HUDEP-2 (cell line): ENCODE data around the gene RCN2.
"Not testable (repeated sequence)": the region's sequence is repeated elsewhere in the genome, so short reads cannot be mapped to it uniquely, and the experiment has no call there.

Experiments used
- DNase-seq, 76 experiments: peaks; one replicate each; lab custom pipeline; 2025; ENCODE audit not compliant: unreplicated experiment in 76 of 76; lab: John Stamatoyannopoulos, UW

The RCN2 gene, protein sequence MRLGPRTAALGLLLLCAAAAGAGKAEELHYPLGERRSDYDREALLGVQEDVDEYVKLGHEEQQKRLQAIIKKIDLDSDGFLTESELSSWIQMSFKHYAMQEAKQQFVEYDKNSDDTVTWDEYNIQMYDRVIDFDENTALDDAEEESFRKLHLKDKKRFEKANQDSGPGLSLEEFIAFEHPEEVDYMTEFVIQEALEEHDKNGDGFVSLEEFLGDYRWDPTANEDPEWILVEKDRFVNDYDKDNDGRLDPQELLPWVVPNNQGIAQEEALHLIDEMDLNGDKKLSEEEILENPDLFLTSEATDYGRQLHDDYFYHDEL

DNA sequence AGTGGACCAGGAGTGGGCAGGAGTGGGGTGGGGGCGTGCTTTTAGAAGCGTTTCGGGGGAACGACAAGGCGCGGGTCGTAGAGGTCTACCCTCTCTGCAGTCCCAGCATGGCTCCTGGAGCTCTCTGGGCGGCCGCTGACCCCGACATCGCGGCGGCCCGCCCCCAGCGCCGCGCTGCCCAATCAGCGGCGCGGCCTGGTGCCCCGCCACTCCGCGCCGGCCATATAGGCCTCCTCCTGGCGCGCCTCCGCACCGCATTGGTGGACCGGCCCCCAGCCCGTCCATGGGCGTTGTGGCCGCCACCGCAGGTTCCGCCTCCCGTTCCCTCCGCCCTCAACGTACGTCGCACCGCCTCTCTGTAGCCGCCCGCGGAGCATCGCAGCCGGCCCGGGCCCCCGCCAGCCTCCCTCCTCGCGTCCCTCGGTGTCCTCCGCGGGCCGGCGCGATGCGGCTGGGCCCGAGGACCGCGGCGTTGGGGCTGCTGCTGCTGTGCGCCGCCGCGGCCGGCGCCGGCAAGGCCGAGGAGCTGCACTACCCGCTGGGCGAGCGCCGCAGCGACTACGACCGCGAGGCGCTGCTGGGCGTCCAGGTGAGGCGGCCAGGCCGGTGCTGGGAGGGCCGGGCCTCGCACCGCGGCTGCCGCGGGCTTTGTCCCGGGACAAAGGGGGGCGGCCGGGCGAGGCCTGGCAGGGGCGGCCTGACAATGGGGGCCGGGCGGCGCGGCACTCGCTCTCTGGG, at the start of gene RCN2:
Gene RCN2 (plus strand): TSS at position 353 of the 738 bp plus-strand sequence. CDS start 93 bp downstream, at position 446.
- DNase-seq: peak in 74 of 76 experiments; percentile 26 to 94 (median 85)

DNA sequence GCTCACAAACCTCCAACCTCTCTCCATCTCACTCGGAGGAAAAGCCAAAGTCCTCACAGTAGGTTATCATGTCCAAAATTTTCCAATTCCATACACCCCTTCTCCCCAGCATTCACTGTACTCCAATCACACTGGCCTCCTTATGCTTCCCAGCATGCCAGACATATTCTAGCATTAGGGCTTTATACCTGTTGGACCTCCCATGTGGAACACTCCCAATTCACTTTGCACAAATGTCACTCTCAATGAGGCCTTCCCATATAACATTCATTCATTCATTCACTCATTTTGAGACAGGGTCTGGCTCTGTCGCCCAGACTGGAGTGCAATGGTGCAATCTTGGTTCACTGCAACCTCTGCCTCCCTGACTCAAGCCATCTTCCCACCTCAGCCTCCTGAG, 46.3 kb upstream of the RCN2 start:
- DNase-seq: no peak

DNA sequence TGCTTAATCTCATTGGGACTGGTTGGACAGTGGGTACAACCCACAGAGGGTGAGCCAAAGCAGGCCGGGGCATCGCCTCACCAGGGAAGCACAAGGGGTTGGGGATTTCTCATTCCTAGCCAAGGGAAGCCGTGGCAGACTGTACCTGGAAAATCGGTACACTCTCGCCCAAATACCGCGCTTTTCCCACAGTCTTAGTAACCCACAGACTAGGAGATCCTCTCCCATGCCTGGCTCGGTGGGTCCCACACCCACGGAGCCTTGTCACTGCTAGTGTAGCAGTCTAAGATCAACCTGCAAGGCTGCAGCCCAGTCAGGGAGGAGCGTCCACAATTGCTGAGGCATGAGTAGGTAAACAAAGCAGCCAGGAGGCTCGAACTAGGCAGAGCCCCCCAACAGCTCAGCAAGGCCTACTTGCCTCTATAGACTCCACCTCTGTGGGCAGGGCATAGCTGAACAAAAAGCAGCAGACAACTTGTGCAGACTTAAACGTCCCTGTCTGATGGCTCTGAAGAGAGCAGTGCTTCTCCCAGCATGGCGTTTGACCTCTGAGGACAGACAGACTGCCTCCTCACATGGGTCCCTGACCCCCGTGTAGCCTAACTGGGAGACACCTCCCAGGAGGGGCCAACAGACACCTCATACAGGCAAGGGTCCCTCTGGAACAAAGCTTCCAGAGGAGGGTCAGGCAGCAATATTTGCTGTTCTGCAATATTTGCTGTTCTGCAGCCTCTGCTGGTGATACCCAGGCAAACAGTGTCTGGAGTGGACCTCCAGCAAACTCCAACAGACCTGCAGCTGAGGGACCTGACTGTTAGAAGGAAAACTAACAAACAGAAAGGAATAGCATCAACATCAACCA, 44.0 kb upstream of the RCN2 start:
- DNase-seq: not testable (repeated sequence)

DNA sequence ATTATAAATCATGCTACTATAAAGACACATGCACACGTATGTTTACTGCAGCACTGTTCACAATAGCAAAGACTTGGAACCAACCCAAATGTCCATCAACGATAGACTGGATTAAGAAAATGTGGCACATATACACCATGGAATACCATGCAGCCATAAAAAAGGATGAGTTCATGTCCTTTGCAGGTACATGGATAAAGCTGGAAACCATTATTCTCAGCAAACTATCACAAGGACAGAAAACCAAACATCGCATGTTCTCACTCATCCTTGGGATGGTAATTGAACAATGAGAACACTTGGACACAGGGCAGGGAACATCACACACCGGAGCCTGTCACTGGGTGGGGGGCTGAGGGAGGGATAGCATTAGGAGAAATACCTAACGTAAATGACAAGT, 38.7 kb upstream of the RCN2 start:
- not testable (repeated sequence) for DNase-seq

DNA sequence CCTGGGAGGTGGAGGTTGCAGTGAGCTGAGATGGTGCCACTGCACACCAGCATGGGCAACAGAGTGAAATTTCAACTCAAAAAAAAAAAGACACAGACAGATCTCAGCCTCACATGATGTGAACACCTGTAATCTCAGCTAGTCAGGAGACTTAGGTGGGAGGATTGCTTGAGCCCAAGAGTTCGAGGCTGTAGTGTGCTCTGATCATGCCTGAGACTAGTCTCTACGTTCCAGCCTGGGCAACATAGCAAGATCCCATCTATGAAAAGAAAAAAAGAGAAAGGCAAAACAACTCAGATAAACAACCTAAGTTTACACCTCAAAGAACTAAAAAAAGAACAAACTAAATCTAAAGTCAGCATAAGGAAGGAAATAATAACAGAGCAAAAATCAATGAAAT, 37.4 kb upstream of the RCN2 start:
- no peak for DNase-seq

DNA sequence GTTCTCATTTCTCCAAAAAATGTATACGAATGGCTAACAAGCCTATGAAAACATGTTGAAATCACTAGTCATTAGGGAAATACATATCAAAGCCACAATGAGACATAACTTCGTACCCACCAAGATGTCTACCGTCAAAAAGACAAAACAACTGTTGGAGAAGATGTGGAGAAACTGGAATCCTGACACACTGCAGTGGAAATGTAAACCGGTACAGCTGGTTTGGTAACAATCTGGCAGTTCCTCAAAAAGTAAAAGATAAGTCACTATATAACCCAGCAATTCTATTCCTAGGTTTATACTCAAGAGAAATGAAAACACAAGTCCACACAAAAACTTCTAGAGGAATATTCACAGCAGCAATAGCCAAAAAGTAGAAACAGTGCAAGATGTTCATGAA, 33.4 kb upstream of the RCN2 start:
- DNase-seq: no peak

DNA sequence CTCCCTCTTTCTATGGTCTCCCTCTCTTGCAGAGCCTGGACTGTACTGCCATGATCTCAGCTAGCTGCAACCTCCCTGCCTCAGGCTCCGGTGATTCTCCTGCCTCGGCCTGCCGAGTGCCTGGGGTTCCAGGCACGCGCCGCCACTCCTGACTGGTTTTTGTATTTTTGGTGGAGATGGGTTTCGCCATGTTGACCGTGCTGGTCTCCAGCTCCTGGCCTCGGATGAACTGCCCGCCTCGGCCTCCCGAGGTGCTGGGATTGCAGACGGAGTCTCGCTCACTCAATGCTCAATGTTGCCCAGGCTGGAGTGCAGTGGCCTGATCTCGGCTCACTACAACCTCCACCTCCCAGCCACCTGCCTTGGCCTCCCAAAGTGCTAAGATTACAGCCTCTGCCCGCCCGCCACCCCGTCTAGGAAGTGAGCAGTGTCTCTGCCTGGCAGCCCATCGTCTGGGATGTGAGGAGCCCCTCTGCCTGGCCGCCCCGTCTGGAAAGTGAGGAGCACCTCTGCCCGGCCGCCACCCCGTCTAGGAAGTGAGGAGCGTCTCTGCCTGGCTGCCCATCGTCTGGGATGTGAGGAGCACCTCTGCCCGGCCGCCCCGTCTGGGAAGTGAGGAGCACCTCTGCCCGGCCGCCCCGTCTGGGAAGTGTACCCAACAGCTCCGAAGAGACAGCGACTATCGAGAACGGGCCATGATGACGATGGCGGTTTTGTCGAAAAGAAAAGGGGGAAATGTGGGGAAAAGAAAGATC, 32.2 kb upstream of the RCN2 start:
- DNase-seq: not testable (repeated sequence)

DNA sequence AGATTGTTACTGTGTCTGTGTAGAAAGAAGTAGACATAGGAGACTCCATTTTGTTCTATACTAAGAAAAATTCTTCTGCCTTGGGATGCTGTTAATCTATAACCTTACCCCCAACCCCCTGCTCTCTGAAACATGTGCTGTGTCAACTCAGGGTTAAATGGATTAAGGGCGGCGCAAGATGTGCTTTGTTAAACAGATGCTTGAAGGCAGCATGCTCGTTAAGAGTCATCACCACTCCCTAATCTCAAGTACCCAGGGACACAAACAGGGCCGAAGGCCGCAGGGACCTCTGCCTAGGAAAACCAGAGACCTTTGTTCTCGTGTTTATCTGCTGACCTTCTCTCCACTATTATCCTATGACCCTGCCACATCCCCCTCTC, 31.6 kb upstream of the RCN2 start:
- not testable (repeated sequence) for DNase-seq

DNA sequence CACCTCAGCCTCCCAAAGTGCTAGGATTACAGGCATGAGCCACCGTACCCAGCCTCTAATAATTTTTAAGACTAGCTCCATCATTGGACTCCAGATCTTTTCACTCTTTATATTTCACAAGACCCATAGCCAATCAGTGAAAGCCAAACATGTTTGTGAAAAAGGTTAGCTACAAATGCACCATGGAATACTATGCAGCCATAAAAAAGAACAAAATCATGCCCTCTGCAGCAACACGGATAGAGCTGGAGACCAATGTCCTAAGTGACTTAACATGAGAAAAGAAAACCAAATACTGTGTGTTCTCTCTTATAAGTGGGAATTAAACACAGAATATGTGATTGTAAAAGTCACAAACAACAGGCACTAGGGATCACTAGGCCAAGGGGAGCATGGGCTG, 29.6 kb upstream of the RCN2 start:
- DNase-seq: no peak

DNA sequence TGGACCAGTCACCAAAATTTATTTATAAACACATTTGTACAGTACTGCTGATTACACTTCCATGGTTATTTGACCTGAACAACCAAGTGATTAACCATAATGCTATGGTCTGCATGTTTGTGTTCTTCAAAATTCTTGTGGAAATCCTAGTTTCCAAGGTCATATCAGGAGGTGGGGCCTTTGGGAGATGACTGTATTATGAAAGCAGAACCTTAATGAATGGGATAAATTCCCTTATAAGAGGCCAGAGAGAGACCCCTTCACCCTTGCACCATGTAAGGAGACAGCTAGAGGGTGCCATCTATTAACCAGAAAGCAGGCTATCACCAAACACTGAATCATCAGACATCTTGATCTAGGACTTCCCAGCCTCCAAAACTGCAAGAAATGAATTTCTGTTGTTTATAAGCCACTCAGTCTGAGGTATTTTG, 28.3 kb upstream of the RCN2 start:
- DNase-seq: peak in 7 of 76 experiments; percentile 1 to 26 (median 14)

DNA sequence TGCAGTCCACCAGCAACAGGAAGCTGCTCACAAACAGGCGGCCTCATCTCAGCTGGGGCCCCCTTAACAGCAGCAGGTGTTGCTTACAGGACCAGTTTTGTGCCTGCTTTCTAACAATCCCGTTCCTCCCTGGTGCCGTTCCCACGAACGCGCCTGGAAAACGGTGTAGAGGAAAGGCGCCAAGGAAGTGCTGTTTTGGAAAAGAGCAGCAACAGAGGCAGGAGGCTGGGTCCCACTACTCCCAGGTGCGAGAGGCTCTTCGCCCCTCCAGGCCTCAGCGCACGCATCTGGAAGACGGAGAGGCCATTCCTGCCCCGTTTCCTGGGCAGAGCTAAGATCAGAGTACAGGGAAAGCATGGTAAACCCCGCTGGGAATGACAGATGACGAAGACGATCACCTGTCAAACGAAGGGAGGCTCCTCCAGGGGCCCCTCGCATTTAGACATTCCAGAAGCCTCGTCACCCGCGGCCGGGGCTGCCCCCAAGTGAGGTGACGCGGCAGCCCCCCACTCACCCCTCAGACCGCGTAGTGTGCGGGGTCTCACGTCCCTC, 27.0 kb upstream of the RCN2 start:
- no peak for DNase-seq

DNA sequence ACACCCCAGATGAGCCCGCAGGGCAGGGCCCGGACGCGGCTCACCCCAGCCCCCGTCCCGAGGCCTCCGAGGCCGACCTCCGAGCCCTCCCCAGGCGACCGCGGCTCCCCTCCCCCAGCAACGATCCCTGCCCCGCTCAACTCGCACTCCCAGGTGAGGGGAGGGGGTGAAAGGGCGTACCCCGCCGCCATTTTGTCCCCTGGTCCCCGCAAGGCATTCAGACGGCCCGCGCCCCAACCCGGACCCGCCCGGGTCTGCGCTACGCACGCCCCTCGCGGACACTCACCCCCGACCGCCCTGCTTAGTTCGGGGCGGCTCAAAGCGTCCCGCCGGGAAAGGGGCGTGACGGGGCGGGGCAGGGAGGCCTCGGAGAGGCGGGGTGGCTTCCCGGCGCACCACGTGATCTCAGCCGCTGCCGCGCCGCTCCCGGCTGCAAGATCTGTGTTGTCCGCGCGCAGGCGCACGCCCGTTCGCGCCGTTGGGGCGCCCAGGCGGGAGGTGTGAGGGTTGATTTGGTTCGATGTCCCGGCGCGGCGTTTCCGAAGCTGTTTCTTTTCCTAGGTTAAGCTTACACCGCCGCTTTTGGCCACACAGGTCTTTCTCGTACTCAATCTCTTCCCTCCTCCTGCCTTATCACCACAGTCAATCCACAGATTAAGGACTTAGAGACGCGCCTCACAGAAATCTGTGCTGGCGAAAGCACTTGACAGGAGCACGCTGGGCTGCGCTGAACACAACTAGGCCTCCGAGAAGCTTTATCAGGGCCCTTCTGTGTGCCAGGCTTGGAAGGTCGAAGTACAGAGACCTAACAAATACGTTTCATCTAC, 26.3 kb upstream of the RCN2 start, which contains the start of gene SCAPER:
Gene SCAPER (minus strand): TSS at position 328 of the 827 bp plus-strand sequence. CDS start 21,523 bp downstream, outside the sequence.
- peak in 74 of 76 experiments; percentile 10 to 86 (median 67) for DNase-seq

DNA sequence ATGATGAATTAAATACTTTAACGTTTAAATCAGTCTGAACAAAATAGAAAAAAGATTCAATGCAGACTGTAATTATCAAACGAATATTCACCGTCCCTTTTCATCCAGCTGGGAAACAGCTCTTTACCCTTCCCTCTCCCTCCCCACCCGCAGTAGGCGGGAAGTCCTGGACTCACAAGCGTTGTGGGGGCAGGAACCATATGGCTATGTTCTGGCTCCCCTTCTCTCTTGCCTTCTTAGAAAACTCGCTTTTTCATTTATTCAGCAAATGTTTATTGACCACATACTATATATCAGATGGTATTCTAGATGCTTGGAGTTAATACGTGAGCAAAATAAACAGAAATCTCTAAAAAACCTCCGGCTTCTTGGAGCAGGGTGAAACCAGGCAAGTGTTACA, 25.7 kb upstream of the RCN2 start:
- no peak for DNase-seq

DNA sequence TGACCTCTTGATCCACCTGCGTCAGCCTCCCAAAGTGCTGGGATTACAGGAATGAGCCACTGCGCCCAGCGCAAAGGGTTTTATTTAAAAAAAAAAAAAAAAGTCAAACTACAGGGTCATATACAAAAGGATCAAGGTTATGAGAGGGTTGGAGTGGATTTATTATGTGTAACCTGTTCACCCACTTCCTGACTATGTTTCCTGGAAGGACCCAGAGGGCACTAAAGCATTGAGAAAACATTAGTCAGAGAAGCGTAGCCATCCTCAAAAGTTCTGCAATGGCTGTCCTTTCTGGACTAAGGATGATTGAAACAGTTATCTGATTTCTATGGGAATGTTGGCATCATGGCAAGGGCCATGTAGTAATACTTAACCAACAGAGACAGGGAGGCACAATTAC, 19.1 kb upstream of the RCN2 start:
- no peak for DNase-seq

DNA sequence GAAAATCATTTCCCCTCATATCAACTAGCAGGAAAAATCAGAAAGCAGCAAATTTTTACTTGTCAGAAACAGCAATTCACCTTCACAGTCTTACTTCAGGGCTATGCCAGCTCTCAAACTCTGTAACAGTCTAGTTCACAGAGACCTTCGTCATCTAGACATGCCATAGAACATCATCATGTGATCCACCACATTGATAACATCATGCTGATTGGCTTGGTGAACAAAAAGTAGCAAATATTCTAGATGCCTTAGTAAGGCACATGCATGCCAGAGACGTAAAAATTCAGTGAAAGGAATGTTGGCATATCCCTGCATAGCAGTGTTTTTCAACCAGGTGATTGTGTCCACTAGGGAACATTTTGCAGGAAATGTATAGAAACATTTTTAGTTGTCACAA, 17.8 kb upstream of the RCN2 start:
- DNase-seq: no peak

DNA sequence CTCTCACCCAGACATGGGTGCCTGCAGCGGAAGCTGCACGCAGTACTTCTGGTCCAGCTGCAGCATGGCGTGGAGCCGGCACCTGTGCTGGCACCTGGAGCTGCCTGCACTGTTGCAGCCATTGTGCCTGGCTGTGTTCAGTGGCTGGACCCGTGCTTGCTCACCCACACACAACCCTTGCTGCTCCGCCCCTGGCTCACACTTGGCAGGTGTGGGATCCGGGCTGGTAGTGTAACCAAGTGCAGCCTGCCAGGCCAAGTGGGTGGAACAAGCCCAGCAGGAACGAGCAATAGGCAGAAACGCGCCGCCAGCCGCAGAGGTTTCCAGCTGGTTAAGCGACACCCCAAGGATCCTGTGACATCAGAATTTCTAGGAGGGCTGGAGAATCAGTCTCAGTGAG, 15.2 kb upstream of the RCN2 start:
- DNase-seq: no peak

DNA sequence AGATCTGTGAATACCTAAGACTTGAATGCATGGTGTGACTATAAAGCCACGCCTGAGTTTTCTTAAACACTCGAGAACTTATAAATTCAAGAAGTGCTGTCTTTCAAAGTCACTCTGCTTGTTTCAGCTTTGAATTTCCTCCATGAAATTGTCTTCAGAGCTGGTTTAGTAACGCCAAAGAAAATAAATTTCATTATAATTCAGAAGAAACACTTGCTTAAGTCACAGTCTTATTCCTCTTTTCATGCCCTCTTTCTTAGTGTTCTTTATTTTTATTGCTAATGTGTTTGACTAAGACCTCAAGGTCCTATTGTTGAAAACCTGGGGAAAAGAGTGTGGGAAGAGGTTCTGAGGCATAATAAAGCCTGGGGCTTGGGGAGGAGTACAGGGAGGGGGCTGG, 3.3 kb upstream of the RCN2 start:
- no peak for DNase-seq

DNA sequence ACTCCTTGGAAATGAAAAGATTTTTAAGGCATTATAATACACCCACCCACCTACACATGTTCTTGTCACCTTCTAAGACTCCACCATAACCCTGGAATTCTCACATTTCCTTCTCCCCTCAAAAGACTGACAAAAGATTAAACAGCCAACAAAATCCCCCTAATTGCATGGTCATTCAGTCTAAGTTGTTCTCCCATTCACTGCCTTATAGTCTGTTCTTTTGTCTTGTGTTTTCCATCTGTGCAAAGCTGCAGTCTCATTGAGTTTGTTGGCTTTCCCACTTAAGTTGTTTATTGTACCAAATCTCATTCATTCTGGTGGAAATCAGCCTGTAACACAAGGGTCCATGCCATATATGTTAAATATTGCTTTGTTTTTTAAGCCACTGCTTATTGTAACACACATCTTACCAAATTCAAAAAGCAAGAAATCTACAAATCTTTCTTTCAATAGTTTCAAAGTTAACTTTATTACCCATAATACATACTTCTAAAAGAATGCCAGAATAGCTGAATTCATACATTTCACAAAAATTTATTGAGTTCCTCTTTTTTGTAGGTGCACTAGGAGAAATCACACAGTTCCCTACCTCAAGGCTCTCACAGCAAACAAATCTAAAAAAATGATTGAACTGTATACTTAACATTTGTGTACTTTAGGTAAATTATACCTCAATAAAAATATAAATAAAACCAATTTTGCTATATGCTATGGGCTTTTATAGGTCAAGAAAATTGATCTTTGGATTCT, 2.4 kb upstream of the RCN2 start:
- no peak for DNase-seq
